Spleen (tissue), 7 donors: ENCODE data around the gene TBX2.

Experiments used
- POLR2A ChIP-seq, 3 donors: fragments of 450-650 bp; IDR thresholded peaks; one replicate each; pipeline ENCODE4 v1.5.1; 2017; ENCODE audit warnings: antibody characterized with exemption in 3 of 3, mild to moderate bottlenecking in 1 of 3
- POLR2AphosphoS5 ChIP-seq, 3 donors: sonication (generic); formaldehyde crosslinking; IDR thresholded peaks; one replicate each; pipeline ENCODE4 v1.5.1; 2017; ENCODE audit warnings: antibody characterized with exemption in 3 of 3
- TF ChIP-seq, protein P1 (sequence below), 11 experiments: fragments of 200-600 bp in 7 of 11; fragments of 450-650 bp in 4 of 11; sonication (generic) in 4 of 11; IDR thresholded peaks in 8 of 11; conservative IDR thresholded peaks in 3 of 11; 1 replicate in 7 of 11; 2 replicates in 4 of 11; pipeline versions ENCODE4 v1.4.0 to v1.8.0; 2016 to 2021; ENCODE audit warnings: antibody characterized with exemption in 11 of 11, inconsistent platforms in 4 of 11, mild to moderate bottlenecking in 1 of 11
- donor health status: DM: no; HTN: no; CAD: no; lungs with moderate emphysema.
- donor health status: DM: no; HTN: no; CAD: no.
- donor health status: DM: no; HTN: no; CAD: no.

DNA sequence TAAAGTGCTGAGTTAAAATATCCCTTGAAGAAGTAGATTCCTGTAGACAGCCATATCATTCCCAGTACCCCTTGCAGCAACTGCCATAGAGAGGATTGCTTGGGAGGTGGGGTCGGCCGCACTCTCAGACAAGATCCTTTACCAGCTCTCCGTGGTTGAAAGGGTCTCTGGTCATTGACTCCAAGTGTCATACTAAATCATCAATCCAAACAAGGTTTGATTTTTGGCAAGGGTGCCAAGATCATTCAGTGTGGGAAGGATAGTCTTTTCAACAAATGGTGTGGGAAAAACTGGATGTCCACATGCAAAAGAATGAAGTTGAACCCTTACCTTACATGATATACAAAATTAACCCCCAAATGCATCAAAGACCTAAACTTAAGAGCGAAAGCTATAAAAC, 21.8 kb downstream of the TBX2 start:
- TF ChIP-seq, protein P1, sequence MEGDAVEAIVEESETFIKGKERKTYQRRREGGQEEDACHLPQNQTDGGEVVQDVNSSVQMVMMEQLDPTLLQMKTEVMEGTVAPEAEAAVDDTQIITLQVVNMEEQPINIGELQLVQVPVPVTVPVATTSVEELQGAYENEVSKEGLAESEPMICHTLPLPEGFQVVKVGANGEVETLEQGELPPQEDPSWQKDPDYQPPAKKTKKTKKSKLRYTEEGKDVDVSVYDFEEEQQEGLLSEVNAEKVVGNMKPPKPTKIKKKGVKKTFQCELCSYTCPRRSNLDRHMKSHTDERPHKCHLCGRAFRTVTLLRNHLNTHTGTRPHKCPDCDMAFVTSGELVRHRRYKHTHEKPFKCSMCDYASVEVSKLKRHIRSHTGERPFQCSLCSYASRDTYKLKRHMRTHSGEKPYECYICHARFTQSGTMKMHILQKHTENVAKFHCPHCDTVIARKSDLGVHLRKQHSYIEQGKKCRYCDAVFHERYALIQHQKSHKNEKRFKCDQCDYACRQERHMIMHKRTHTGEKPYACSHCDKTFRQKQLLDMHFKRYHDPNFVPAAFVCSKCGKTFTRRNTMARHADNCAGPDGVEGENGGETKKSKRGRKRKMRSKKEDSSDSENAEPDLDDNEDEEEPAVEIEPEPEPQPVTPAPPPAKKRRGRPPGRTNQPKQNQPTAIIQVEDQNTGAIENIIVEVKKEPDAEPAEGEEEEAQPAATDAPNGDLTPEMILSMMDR (IDR thresholded peaks at IDR 0.05 in 8 of 11, conservative IDR thresholded peaks at IDR 0.05 in 3 of 11): no peak
- TF ChIP-seq POLR2A (IDR thresholded peaks at IDR 0.05): no peak
- TF ChIP-seq POLR2AphosphoS5 (IDR thresholded peaks at IDR 0.05): no peak
